Amniotic epithelial cell (primary cell): ENCODE results near the gene RC3H1.
"Not testable (repeated sequence)": the region's sequence is repeated elsewhere in the genome, so short reads cannot be mapped to it uniquely, and the experiment has no call there.

Experiments
- DNase-seq: peaks from one replicate; pipeline ENCODE4 v3.0.0-alpha.2; 2010; ENCODE audit warnings: low read depth

Gene RC3H1

GRCh38 chr1:174022080-174022975, at the start of gene RC3H1:
Gene RC3H1, minus strand, starts transcription at chr1:174022357. Its CDS starts 29,372 bp downstream, at chr1:173992985.
- peak; percentile 64 for DNase-seq

GRCh38 chr1:174070614-174071013, 48.5 kb upstream of the RC3H1 start:
- DNase-seq = no peak

DNA sequence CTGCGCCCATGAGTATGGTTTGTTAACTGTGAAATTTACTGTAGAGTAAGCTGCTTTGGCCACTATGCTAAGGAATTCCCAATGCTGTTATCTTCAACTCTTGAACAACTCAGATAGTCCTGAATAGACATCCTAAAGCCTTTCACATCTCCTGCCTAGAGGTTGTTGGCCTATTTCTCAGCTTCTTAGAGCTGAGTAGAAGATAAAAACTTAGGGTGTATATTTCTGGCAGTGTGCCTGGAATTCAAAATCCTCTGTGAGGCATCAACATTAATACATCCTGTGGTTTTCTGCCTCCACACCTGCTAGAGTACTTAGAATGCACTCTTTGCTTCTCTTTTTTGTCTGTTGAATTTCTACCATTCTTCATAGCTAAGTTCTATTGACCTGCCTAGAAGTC, 45.8 kb upstream of the RC3H1 start:
- peak; percentile 89 for DNase-seq

DNA sequence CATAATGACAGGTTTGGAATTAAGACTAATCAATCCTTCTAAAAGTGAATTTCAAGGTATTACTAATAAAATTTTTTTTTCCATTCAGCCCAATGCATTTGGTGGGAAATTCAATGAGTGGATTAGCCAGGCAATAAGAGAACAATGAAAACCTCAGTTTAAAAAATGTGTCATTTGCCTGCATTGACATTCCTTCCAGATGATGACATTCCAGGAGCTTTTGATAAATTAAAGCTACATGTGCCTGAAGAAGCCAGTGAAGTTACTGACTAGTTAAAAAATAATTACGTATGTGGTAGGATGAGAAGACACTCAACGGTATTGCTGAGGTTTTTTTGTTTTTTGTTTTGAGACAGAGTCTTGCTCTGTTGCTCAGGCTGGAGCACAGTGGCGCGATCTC, 37.9 kb upstream of the RC3H1 start:
- no peak for DNase-seq

- no peak for DNase-seq
Observed at GRCh38 chr1:174058624-174059023, 36.5 kb upstream of the RC3H1 start.

DNA sequence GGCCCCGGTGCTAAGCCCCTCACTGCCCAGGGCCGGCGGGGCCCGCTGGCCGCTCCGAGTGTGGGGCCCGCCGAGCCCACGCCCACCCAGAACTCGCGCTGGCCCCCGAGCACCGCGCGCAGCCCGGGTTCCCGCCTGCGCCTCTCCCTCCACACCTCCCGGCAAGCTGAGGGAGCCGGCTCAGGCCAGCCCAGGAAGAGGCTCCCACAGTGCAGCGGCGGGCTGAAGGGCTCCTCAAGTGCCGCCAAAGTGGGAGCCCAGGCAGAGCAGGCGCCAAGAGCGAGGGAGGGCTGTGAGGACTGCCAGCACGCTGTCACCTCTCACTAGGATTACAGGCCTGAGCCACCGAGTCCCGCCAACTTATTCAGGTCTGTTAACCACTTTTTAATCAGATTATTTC, 34.5 kb upstream of the RC3H1 start:
- DNase-seq = not testable (repeated sequence)

DNA sequence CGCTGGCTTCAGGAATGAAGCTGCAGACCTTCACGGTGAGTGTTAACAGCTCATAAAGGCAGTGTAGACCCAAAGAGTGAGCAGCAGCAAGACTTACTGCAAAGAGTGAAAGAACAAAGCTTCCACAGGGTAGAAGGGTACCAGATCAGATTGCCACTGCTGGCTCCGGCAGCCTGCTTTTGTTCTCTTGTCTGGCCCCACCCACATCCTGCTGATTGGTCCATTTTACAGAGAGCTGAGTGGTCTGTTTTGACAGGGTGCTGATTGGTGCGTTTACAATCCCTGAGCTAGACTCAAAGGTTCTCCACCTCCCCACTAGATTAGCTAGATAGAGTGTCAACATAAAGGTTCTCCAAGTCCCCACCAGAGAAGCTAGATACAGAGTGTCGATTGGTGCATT, 33.6 kb upstream of the RC3H1 start:
- DNase-seq = not testable (repeated sequence)

DNA sequence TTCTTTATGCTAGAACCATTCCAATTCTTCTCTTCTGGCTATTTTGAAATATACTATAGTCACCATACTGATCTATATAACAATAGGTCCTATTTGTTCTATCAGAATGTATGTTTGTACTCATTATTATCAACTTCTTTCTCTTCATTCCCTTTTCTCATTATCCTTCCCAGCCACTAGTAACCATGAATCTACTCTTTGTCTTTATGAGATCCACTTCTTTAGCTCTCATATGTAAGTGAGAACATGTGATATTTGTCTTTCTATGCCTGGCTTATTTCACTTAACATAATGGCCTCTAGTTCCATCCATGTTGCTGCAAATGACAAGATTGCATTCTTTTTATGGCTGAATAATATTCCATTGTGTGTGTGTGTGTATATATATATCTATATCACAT, 31.7 kb upstream of the RC3H1 start:
- DNase-seq = no peak

DNA sequence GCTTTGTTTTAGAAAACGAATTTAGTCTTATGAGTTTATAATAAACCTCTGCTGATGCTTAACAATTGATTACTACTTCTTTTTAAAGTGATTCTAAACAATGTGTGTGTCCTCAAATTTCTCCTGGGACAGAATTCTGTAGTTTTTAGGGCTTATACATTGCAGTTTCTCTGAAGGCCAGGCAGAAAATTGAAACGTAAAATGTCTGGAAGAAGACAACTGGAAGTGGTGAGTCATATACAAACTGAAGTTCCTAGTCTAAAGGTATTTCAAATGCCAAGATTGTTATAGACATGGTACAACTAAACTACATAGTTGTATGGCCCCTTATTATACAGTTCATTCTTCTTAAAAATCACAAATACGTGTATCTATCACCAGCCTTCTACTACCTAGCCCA, 30.5 kb upstream of the RC3H1 start:
- no peak for DNase-seq

- DNase-seq = no peak
Observed at GRCh38 chr1:174051956-174052355, 29.8 kb upstream of the RC3H1 start.

DNA sequence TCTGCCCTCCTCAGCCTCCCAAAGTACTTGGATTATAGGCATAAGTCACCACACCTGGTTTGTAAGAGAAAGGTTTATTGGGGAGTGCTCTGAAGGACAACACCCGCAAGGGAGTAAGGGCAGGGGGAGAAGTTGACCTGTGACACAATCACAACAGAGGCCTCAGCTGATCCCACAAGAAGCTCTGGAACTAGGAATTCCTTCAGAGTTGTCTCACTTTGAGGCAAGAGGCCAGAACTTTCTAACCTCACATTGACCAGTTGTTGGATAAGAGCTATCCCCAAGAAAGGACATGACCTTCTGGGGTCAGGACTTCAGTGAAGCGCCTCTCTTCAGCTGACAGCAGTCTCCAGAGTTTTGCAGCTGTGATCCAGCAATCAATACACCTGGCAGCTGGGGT, 27.4 kb upstream of the RC3H1 start:
- DNase-seq = peak; percentile 14

GRCh38 chr1:174044418-174045222, 22.5 kb upstream of the RC3H1 start:
- no peak for DNase-seq

DNA sequence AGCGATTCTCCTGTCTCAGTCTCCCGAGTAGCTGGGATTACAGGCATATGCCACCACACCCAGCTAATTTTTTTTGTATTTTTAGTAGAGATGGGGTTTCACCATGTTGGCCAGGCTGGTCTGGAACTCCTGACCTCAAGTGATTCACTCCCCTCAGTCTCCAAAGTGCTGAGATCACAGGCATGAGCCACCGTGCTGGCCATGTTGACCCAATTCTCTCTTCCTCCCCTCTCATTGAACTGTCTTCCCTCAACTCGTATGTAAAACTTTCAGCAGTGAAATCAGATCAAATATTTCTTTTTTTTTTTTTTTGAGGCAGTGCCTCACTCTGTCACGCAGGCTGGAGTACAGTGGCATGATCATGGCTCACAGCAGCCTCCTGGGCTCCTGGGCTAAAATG, 20.4 kb upstream of the RC3H1 start:
- DNase-seq = not testable (repeated sequence)

GRCh38 chr1:174041369-174041768, 19.2 kb upstream of the RC3H1 start:
- no peak for DNase-seq

DNA sequence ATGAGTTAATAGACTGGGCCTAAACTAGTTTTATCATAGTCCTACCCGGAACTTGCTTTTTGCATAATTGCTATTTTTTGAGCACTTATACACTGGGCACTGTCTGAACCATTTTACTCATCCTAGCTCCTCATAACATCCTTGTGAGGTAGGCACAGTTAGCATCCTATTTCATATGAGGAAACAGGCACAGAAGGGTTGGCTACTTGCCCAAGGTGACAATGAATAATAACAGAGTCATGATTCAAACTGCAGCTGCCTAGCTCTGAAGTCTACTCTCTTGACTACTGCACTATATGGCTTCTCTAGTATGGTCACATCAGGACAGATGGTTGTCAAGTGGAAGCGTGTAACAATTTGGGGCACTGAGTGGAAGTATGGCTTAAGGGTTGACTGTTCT, 18.2 kb upstream of the RC3H1 start:
- peak; percentile 77 for DNase-seq

- peak; percentile 68 for DNase-seq
Observed at GRCh38 chr1:174039027-174039426, 16.9 kb upstream of the RC3H1 start.

DNA sequence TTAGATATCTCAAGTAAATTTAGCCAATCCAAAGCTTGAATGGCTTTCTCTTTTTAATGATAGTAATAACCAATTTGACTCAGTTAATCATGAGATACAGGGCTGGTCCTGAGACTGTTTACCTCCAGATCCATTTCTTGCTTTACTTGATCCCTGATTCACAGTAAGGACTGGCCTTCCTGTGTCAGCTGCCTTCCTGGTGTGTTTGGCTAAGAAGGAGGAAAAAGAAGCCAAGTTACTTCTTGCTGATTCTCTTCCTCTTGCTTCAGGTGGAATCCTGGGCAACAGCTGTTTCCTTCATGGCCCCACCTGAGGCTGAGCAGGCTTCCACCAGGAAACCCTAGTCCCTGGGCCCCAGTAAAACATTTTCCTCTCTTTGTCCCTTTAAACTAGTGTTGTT, 14.6 kb upstream of the RC3H1 start:
- DNase-seq = no peak

- no peak for DNase-seq
Observed at GRCh38 chr1:174036204-174036603, 14.0 kb upstream of the RC3H1 start.

DNA sequence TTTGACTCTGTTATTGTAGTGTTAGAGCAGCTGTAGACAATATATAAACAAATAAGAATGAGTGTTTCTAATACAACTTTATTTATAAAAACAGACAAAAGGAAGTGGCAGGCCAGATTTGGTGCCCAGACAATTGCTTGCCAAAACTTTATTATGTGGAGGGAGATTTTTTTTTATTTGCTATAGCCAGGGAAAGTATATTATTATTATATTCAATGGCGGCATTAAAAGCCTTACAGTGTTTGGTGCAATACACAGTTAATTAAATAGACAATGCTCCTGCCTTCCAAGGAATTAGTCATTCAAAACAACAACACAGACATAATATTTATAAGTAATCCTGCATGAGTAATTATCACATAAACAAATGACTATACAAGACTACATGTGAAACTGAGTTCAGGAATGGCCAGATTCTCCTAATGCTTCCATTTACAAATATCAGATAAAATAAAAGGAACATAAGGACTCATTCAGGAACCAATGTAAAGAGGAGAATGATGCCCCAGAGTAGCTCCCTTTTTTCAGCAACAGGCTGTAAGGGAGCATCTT, 10.6 kb upstream of the RC3H1 start:
- DNase-seq = peak; percentile 58

GRCh38 chr1:174031099-174031498, 8.9 kb upstream of the RC3H1 start:
- no peak for DNase-seq

DNA sequence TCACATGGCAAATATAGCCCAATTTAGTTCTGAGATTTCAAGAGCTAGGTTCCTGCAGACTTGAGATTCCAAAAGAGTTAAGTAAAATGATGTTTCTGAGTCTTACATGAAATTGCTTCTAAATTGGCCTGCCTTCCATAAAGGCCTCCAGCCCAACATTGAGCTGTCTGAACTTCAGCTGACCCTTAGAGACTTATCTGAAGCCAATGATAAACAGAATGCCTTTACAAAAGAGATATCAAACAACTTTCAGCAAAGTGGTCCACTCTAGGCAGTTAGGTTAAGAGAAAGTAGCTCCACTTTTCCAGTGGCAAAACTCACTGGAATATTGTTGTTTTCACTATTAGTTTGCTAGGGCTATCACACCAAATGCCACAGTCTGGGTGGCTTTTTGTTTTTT, 6.3 kb upstream of the RC3H1 start:
- DNase-seq = no peak

- peak; percentile 59 for DNase-seq
Observed at GRCh38 chr1:174023440-174023839, 1.3 kb upstream of the RC3H1 start.

- DNase-seq = no peak
Observed at GRCh38 chr1:174022976-174023277, 770 bp upstream of the RC3H1 start.
